ENCODE results near the gene UVRAG.

Gene UVRAG

GRCh38 chr11:76149713-76150112 is 334.7 kb downstream of the UVRAG start:
- no peaks in the 10 kb centered on the region for H3K9me3 ChIP-seq (ENCODE audit: control insufficient read depth, insufficient read depth, low read length)
- H3K4me1 ChIP-seq (ENCODE audit: insufficient read depth, low read length): peaks cover 11% of the 10 kb centered on the region; the same call in 1 of the 2 replicates

GRCh38 chr11:76150141-76150540 is 335.1 kb downstream of the UVRAG start:
- H3K9me3 ChIP-seq (ENCODE audit: control insufficient read depth, insufficient read depth, low read length): no peaks in the 10 kb centered on the region
- H3K4me1 ChIP-seq (ENCODE audit: insufficient read depth, low read length): peaks cover 11% of the 10 kb centered on the region; the same call in 1 of the 2 replicates
- no peaks in the 10 kb centered on the region for H3K36me3 ChIP-seq (ENCODE audit: insufficient read depth, low read length)
- H3K9ac ChIP-seq (ENCODE audit: low read depth, low read length): no peak overlapping the region

More at GRCh38 chr11:76149713-76150112, 334.7 kb downstream of the UVRAG start:
- H3K36me3 ChIP-seq (ENCODE audit: insufficient read depth, low read length): no peaks in the 10 kb centered on the region
- H3K9ac ChIP-seq (ENCODE audit: low read depth, low read length): no peak overlapping the region

- H3K9me3 ChIP-seq (ENCODE audit: control insufficient read depth, insufficient read depth, low read length): no peaks in the 10 kb centered on the region
- no peaks in the 10 kb centered on the region for H3K36me3 ChIP-seq (ENCODE audit: insufficient read depth, low read length)
- peaks cover 11% of the 10 kb centered on the region; the same call in 1 of the 2 replicates for H3K4me1 ChIP-seq (ENCODE audit: insufficient read depth, low read length)
- no peak overlapping the region for H3K9ac ChIP-seq (ENCODE audit: low read depth, low read length)
Observed at GRCh38 chr11:76151556-76152085, 336.6 kb downstream of the UVRAG start.

- Histone ChIP-seq H3K9me3 (ENCODE audit: control insufficient read depth, insufficient read depth, low read length) (no peaks in the 10 kb centered on the region), H3K9ac (ENCODE audit: low read depth, low read length) (peak overlapping the region; percentile 25; the same call in 1 of the 2 replicates), H3K4me1 (ENCODE audit: insufficient read depth, low read length) (peaks cover 11% of the 10 kb centered on the region; the same call in 1 of the 2 replicates), H3K36me3 (ENCODE audit: insufficient read depth, low read length) (no peaks in the 10 kb centered on the region)
Observed at GRCh38 chr11:76152086-76152681, 337.2 kb downstream of the UVRAG start.

- Histone ChIP-seq H3K4me1 (ENCODE audit: insufficient read depth, low read length) (peaks cover 11% of the 10 kb centered on the region; the same call in 1 of the 2 replicates), H3K36me3 (ENCODE audit: insufficient read depth, low read length) (no peaks in the 10 kb centered on the region), H3K9ac (ENCODE audit: low read depth, low read length) (no peak overlapping the region; the same call in 1 of the 2 replicates), H3K9me3 (ENCODE audit: control insufficient read depth, insufficient read depth, low read length) (no peaks in the 10 kb centered on the region)
Observed at GRCh38 chr11:76152741-76153570, 337.9 kb downstream of the UVRAG start.

- H3K9me3 ChIP-seq (ENCODE audit: control insufficient read depth, insufficient read depth, low read length): no peaks in the 10 kb centered on the region
- peaks cover 11% of the 10 kb centered on the region; the same call in 1 of the 2 replicates for H3K4me1 ChIP-seq (ENCODE audit: insufficient read depth, low read length)
- H3K9ac ChIP-seq (ENCODE audit: low read depth, low read length): no peak overlapping the region
- no peaks in the 10 kb centered on the region for H3K36me3 ChIP-seq (ENCODE audit: insufficient read depth, low read length)
Observed at GRCh38 chr11:76153571-76153923, 338.5 kb downstream of the UVRAG start.

- H3K36me3 ChIP-seq (ENCODE audit: insufficient read depth, low read length): no peaks in the 10 kb centered on the region
- H3K4me1 ChIP-seq (ENCODE audit: insufficient read depth, low read length): peaks cover 11% of the 10 kb centered on the region; the same call in 1 of the 2 replicates
- H3K9me3 ChIP-seq (ENCODE audit: control insufficient read depth, insufficient read depth, low read length): no peaks in the 10 kb centered on the region
- no peak overlapping the region for H3K9ac ChIP-seq (ENCODE audit: low read depth, low read length)
Observed at GRCh38 chr11:76155500-76156227, 340.7 kb downstream of the UVRAG start.

- Histone ChIP-seq H3K4me1 (ENCODE audit: insufficient read depth, low read length) (peaks cover 11% of the 10 kb centered on the region; the same call in 1 of the 2 replicates), H3K9ac (ENCODE audit: low read depth, low read length) (no peak overlapping the region), H3K36me3 (ENCODE audit: insufficient read depth, low read length) (no peaks in the 10 kb centered on the region), H3K9me3 (ENCODE audit: control insufficient read depth, insufficient read depth, low read length) (no peaks in the 10 kb centered on the region)
Observed at GRCh38 chr11:76156971-76157427, 342.0 kb downstream of the UVRAG start.

GRCh38 chr11:76157891-76158290 is 342.9 kb downstream of the UVRAG start:
- H3K9me3 ChIP-seq (ENCODE audit: control insufficient read depth, insufficient read depth, low read length): no peaks in the 10 kb centered on the region
- H3K9ac ChIP-seq (ENCODE audit: low read depth, low read length): no peak overlapping the region
- no peaks in the 10 kb centered on the region for H3K36me3 ChIP-seq (ENCODE audit: insufficient read depth, low read length)
- peaks cover 9% of the 10 kb centered on the region; the same call in 1 of the 2 replicates for H3K4me1 ChIP-seq (ENCODE audit: insufficient read depth, low read length)

- H3K36me3 ChIP-seq (ENCODE audit: insufficient read depth, low read length): no peaks in the 10 kb centered on the region
Observed at GRCh38 chr11:76158394-76159302, 343.6 kb downstream of the UVRAG start.

GRCh38 chr11:76159303-76159937 is 344.4 kb downstream of the UVRAG start:
- H3K36me3 ChIP-seq (ENCODE audit: insufficient read depth, low read length): no peaks in the 10 kb centered on the region
- H3K4me1 ChIP-seq (ENCODE audit: insufficient read depth, low read length): no peaks in the 10 kb centered on the region
- no peak overlapping the region for H3K9ac ChIP-seq (ENCODE audit: low read depth, low read length)
- H3K9me3 ChIP-seq (ENCODE audit: control insufficient read depth, insufficient read depth, low read length): no peaks in the 10 kb centered on the region

More at GRCh38 chr11:76158394-76159302, 343.6 kb downstream of the UVRAG start:
- peaks cover 2% of the 10 kb centered on the region; the same call in 1 of the 2 replicates for H3K4me1 ChIP-seq (ENCODE audit: insufficient read depth, low read length)
- H3K9ac ChIP-seq (ENCODE audit: low read depth, low read length): no peak overlapping the region
- H3K9me3 ChIP-seq (ENCODE audit: control insufficient read depth, insufficient read depth, low read length): no peaks in the 10 kb centered on the region

GRCh38 chr11:76159983-76160661 is 345.1 kb downstream of the UVRAG start:
- no peaks in the 10 kb centered on the region for H3K4me1 ChIP-seq (ENCODE audit: insufficient read depth, low read length)
- H3K9me3 ChIP-seq (ENCODE audit: control insufficient read depth, insufficient read depth, low read length): no peaks in the 10 kb centered on the region
- H3K9ac ChIP-seq (ENCODE audit: low read depth, low read length): no peak overlapping the region
- no peaks in the 10 kb centered on the region for H3K36me3 ChIP-seq (ENCODE audit: insufficient read depth, low read length)

Measured in ES-I3 (cell line).